ENCODE data around the gene PHAX. TPM values are rescaled to one million over a fixed set of nuclear protein-coding genes. Genes with fewer than 3 reads are reported as not detected.

The PHAX gene
- total and polyA plus RNA-seq, 2 donors (not counting 1 experiment from before 2014, with no cell fraction given): 54.5 to 103 TPM

DNA sequence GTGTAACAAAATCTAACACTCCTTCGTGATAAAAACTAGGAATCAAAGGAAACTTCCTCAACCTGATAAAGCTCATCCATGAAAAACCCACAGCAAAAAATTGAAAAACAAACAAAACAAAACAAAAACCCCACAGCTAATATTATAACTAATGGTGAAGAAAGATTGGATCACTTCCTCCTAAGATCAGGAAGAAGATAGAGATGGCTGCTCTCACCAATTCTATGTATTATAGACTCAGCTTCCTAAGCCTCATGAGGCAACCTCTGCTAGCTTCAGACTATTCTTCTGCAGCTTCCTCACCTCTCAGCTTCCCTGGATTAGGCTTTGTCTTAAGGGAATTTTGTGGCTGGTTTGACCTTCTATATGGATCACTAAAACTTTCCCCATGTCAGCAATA, 40.1 kb downstream of the PHAX start:
- H3K79me2 ChIP-seq (ENCODE audit: control insufficient read depth, insufficient read depth, low read length): no peaks in the 10 kb centered on the region
- H2AFZ ChIP-seq (ENCODE audit: low read length): no peak overlapping the region
- H3K9ac ChIP-seq (ENCODE audit: insufficient read depth, low read length): no peak overlapping the region
- TF ChIP-seq EZH2 (IDR thresholded peaks at IDR 0.05; ENCODE audit: low read length, missing control alignments): no peak
- no peak for TF ChIP-seq CTCF (conservative IDR thresholded peaks at IDR 0.05 in 1 of 2, IDR thresholded peaks at IDR 0.05 in 1 of 2; ENCODE audit: low read depth in 1 of 2, low read length in 2 of 2)
- H3K36me3 ChIP-seq (ENCODE audit: control insufficient read depth, insufficient read depth, low read length): no peaks in the 10 kb centered on the region
- H3K4me3 ChIP-seq (replicated peaks in 1 of 4; ENCODE audit: control extremely low read depth in 1 of 4, insufficient read depth in 1 of 4, low read depth in 3 of 4, low read length in 4 of 4): no peak overlapping the region
- H3K9me3 ChIP-seq (ENCODE audit: control insufficient read depth, insufficient read depth, low read depth, low read length): no peaks in the 10 kb centered on the region
- no peak overlapping the region for H3K4me2 ChIP-seq (ENCODE audit: extremely low read depth, insufficient read depth, low read length)
- no peak for DNase-seq (ENCODE audit: low read depth in 2 of 2)
- H3K27ac ChIP-seq (ENCODE audit: insufficient read depth, low read length): no peak overlapping the region
- no peaks in the 10 kb centered on the region for H4K20me1 ChIP-seq (ENCODE audit: control insufficient read depth, extremely low read depth, insufficient read depth, low read length)
- no peaks in the 10 kb centered on the region for H3K27me3 ChIP-seq (ENCODE audit: control insufficient read depth, insufficient read depth, low read length)
- H3K4me1 ChIP-seq (ENCODE audit: control insufficient read depth, extremely low read depth, insufficient read depth, low read length): no peaks in the 10 kb centered on the region

DNA sequence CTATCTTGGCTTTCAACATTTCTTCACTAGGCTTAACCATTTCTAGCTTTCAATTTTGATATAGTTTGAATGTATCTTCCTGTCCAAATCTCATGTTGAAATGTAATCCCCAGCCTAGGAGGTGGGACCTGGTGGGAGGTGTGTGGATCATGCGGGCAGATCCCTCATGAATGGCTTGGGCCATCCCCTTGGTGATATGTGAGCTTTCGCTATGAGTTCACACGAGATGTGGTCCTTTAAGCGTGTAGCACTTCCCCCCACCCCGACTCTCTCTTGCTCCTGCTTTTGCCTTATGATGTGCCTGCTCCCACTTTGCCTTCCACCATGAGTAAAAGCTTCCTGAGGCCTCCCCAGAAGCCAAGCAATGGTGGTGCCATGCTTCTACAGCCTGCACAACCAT, 40.6 kb downstream of the PHAX start:
- Histone ChIP-seq H3K9me3 (ENCODE audit: control insufficient read depth, insufficient read depth, low read depth, low read length) (no peaks in the 10 kb centered on the region), H3K36me3 (ENCODE audit: control insufficient read depth, insufficient read depth, low read length) (no peaks in the 10 kb centered on the region), H3K27me3 (ENCODE audit: control insufficient read depth, insufficient read depth, low read length) (no peaks in the 10 kb centered on the region), H3K27ac (ENCODE audit: insufficient read depth, low read length) (no peak overlapping the region), H4K20me1 (ENCODE audit: control insufficient read depth, extremely low read depth, insufficient read depth, low read length) (no peaks in the 10 kb centered on the region), H3K4me3 (replicated peaks in 1 of 4; ENCODE audit: control extremely low read depth in 1 of 4, insufficient read depth in 1 of 4, low read depth in 3 of 4, low read length in 4 of 4) (no peak overlapping the region), H3K4me2 (ENCODE audit: extremely low read depth, insufficient read depth, low read length) (no peak overlapping the region), H3K79me2 (ENCODE audit: control insufficient read depth, insufficient read depth, low read length) (no peaks in the 10 kb centered on the region), H3K9ac (ENCODE audit: insufficient read depth, low read length) (no peak overlapping the region), H2AFZ (ENCODE audit: low read length) (no peak overlapping the region), H3K4me1 (ENCODE audit: control insufficient read depth, extremely low read depth, insufficient read depth, low read length) (no peaks in the 10 kb centered on the region)
- no peak for TF ChIP-seq CTCF (conservative IDR thresholded peaks at IDR 0.05 in 1 of 2, IDR thresholded peaks at IDR 0.05 in 1 of 2; ENCODE audit: low read depth in 1 of 2, low read length in 2 of 2)
- no peak for TF ChIP-seq EZH2 (IDR thresholded peaks at IDR 0.05; ENCODE audit: low read length, missing control alignments)
- no peak for DNase-seq (ENCODE audit: low read depth in 2 of 2)

DNA sequence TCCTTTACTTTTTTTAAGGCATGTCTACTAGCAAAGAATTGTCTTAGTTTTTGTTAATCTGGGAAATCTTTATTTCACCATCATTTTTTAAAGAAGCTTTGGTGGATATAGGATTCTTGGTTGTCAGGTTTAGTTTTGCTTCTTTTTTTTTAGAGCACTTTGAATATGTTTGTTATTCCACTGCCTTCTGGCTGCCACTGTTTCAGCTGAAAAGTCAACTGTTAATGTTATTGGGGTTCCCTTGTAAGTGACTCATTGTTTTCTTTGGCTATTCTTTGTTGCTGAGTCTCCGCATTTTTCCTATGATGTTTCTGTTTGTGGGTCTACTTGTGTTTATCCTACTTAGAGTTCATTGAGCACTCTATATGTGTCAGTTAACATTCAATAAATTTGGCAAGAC, 44.4 kb downstream of the PHAX start:
- H3K9ac ChIP-seq (ENCODE audit: insufficient read depth, low read length): no peak overlapping the region
- no peak overlapping the region for H2AFZ ChIP-seq (ENCODE audit: low read length)
- no peak overlapping the region for H3K4me3 ChIP-seq (replicated peaks in 1 of 4; ENCODE audit: control extremely low read depth in 1 of 4, insufficient read depth in 1 of 4, low read depth in 3 of 4, low read length in 4 of 4)
- H3K79me2 ChIP-seq (ENCODE audit: control insufficient read depth, insufficient read depth, low read length): no peaks in the 10 kb centered on the region
- H3K27me3 ChIP-seq (ENCODE audit: control insufficient read depth, insufficient read depth, low read length): no peaks in the 10 kb centered on the region
- no peak overlapping the region for H3K27ac ChIP-seq (ENCODE audit: insufficient read depth, low read length)
- H4K20me1 ChIP-seq (ENCODE audit: control insufficient read depth, extremely low read depth, insufficient read depth, low read length): no peaks in the 10 kb centered on the region
- no peak for TF ChIP-seq CTCF (conservative IDR thresholded peaks at IDR 0.05 in 1 of 2, IDR thresholded peaks at IDR 0.05 in 1 of 2; ENCODE audit: low read depth in 1 of 2, low read length in 2 of 2)
- no peak for TF ChIP-seq EZH2 (IDR thresholded peaks at IDR 0.05; ENCODE audit: low read length, missing control alignments)
- no peak overlapping the region for H3K4me2 ChIP-seq (ENCODE audit: extremely low read depth, insufficient read depth, low read length)
- H3K4me1 ChIP-seq (ENCODE audit: control insufficient read depth, extremely low read depth, insufficient read depth, low read length): no peaks in the 10 kb centered on the region
- no peaks in the 10 kb centered on the region for H3K9me3 ChIP-seq (ENCODE audit: control insufficient read depth, insufficient read depth, low read depth, low read length)
- H3K36me3 ChIP-seq (ENCODE audit: control insufficient read depth, insufficient read depth, low read length): no peaks in the 10 kb centered on the region
- DNase-seq (ENCODE audit: low read depth in 2 of 2): no peak

Data from fibroblast of lung (primary cell).